NCI-H2081 treated with DMSO at 0.1 percent for 48 hours (cell line): Measurements from ENCODE around the gene CCT6B.
"Not testable (repeated sequence)": the region's sequence is repeated elsewhere in the genome, so short reads cannot be mapped to it uniquely, and the experiment has no call there.

Experiments used
- DNase-seq: peaks from one replicate; lab custom pipeline; 2025; lab: John Stamatoyannopoulos, UW

The CCT6B gene

GRCh38 chr17:34979650-34980352 is 18.5 kb upstream of the CCT6B start:
- DNase-seq: no peak

DNA sequence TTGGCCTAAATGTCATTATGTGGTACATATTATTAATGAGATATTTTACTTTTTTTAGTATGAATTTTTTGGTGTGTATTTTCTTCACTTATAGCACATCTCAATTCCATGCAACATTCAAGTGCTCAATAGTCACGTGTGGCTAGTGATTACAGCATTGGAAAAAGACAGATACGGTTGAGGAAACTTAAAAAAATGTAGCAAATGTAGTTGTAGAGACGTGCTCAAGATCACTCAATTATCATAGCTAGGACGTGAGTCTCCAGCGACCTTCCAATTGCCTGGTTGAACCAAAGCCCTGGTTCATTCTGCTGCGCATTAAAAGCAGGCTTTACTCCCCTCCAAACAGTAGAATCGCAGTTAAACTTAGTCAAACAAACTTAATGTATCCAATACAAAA is 17.9 kb upstream of the CCT6B start:
- DNase-seq: no peak

- DNase-seq: no peak
These were observed 13.8 kb upstream of the CCT6B start for GRCh38 chr17:34974794-34975785.

- no peak for DNase-seq
These were observed 12.9 kb upstream of the CCT6B start for GRCh38 chr17:34974179-34974578.

DNA sequence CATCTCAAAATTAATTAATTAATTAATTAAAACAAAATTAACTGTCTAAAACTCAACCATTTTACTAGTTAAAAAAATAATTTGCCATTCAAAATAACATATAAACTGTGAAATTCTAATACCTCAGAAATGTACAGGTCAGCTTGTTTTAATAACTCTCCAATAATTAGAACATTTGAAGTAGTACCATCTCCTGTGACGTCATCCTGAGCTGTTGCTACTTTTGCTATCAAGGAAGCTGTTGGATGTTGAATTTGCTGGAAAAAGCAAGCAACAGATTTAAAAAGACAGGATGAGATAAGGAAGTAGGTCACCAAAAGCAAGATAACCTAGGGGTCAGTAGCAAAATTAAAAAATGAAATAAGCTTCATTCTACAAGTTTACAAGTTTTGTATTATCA is 2.8 kb downstream of the CCT6B start:
- no peak for DNase-seq

DNA sequence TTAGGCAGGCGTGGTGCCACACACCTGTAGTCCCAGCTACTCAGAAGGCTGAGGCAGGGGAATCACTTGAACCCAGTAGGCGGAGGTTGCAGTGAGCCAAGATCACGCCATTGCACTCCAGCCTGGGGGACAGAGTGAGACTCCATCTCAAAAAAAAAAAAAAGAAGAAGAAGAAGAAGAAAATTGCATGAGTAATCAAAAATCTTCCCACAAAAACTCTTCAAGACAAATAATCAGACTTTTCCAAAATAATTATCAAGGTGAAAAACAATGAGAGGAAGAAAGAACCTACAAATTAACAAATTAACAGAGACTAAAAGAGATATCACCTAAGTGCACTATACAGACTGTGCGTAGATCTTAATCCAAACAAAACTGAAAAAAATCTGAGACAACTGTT is 10.5 kb downstream of the CCT6B start:
- DNase-seq: not testable (repeated sequence)

DNA sequence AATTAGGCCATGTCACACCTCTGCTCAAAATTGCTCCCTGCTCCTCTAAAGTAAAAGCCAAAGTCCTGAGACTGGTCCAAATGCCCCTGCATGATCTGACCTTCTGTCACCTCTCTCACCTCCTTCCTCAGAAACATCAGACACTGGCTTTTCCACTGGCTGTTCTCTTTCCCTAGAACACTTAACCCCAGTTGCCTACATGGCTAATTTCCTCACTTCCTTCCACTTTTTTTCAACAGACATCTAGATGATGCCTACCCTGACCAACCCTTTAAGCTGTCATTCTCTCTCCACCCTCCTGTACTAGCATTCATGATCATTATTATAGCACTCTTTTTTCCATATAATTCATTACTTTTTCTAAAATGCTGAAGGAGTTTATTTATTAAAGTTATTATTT is 31.0 kb downstream of the CCT6B start:
- no peak for DNase-seq

- no peak for DNase-seq
These were observed 34.6 kb downstream of the CCT6B start for GRCh38 chr17:34926661-34927060.

DNA sequence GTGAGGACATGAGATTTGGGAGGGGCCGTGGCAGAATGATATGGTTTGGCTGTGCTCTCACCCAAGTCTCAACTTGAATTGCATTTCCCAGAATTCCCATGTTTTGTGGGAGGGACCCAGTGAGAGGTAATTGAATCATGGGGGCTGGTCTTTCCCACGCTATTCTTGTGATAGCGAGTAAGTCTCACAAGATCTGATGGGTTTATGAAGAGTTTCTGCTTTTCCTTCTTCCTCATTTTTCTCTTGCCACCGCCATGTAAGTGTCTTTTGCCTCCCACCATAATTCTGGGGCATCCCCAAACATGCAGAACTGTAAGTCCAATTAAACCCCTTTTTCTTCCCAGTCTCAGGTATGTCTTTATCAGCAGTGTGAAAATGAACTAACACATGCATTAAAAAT is 40.6 kb downstream of the CCT6B start:
- no peak for DNase-seq

GRCh38 chr17:34917381-34917780 is 43.9 kb downstream of the CCT6B start:
- DNase-seq: no peak

- no peak for DNase-seq
These were observed 45.1 kb downstream of the CCT6B start for GRCh38 chr17:34916120-34916519.

DNA sequence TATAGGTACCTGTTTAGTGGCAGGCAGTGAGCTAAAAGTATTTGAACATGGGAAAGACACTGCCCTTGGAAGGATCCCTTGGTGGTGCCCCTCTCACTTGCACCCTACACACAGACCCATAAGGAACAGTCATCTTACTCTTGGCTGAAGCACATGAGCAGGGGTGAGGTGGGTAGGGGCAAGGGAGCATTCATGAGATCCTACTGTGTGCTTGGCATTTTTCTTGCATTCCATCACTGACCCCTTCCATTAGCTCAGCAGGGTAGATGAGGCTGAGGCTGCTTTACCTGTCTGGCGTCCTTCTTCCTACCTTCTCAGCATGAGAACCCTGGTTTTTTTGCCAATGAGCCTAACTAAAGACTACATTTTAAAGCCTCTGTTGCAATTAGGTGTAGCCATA is 48.3 kb downstream of the CCT6B start:
- DNase-seq: no peak

- no peak for DNase-seq
These were observed 52.2 kb downstream of the CCT6B start for GRCh38 chr17:34909040-34909439.

GRCh38 chr17:34902831-34903547 is 58.3 kb downstream of the CCT6B start:
- no peak for DNase-seq

DNA sequence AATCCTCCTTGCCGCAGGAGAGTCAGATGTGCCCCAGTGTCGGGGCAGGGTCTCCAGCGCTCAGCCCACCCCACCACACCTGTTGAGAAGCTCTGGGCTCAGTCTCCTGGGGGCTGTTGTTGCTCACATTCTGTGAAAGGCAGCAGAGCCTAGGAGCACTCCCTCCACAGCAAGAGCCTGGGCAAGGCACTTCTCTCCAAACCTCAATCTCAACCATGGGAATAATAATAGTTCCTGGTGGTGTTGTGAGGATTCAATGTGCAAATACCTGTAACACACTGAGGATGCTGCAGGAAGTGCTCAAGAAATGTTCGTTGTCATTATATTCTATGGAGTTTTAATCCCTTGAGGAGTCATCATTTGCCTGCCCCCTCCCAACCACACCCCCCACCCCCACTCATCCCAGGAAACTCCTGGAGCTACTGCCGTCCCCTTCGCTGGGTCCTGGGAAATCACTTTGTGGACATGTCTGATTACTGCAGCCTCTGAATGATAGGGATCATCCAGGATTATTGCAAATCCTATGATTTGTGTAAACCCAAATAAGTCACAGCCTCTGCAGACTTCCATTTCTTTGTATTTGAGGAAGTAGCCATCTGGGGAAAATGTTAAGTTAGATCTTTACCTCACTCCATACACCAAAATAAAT is 61.5 kb downstream of the CCT6B start:
- no peak for DNase-seq

DNA sequence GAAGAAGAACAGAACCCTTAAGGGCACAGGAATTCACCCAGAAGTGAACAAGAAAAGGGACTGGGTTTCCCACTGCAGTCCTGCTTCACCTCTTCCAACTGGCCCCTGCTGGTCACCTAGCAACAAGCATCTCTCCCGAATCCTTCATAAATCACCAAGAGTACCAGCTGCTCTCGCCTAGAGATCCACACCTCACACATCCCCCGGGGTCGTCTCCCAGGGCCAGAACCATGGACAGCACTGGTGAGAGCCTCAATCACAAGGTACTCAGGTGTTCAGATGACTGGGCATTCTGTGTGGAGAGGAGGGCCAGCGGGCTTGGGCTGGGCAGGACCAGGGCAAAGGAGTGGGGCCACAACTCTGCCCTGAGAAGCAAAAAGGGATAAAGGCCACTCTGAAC is 65.9 kb downstream of the CCT6B start:
- no peak for DNase-seq

- no peak for DNase-seq
These were observed 66.3 kb downstream of the CCT6B start for GRCh38 chr17:34894964-34895363.

- no peak for DNase-seq
These were observed 68.6 kb downstream of the CCT6B start for GRCh38 chr17:34892461-34893249.

- DNase-seq: no peak
These were observed 74.4 kb downstream of the CCT6B start for GRCh38 chr17:34886831-34887230.

DNA sequence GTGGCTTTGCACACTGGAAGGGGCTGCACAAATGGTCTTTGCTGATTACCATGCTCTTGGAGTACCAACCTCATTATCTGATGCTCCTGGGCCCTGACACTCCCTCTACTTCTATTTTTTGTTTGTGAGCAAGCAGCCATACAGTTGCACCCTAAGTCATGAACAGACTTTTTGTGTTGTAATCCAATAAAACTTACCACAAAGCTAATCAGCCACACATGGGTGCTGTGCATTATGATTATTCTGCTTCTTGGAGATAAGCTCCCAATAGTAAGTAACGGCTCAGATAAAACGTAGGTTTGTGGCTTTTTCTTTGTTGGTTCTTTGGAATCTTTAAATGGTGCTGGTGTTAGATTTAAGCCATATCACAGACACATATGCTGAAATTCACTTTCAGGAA is 76.2 kb downstream of the CCT6B start:
- DNase-seq: no peak

GRCh38 chr17:34884597-34884996 is 76.7 kb downstream of the CCT6B start:
- DNase-seq: no peak
